Trophoblast cell (in vitro differentiated cells and primary cell): Measurements from ENCODE around the gene ZDHHC24.

ENCODE experiments used
- DNase-seq, 2 donors: peaks; one replicate each; pipeline ENCODE4 v3.0.0-alpha.2; 2016
- H2AFZ ChIP-seq: 2 replicates; pipeline ENCODE4 v1.6.1; 2013; ENCODE audit warnings: low read length, moderate library complexity, mild to moderate bottlenecking; ENCODE audit not compliant: insufficient read depth, poor library complexity
- H2AK5ac ChIP-seq: 2 replicates; pipeline ENCODE4 v1.6.1; 2013; ENCODE audit warnings: mild to moderate bottlenecking, low read length
- H2BK120ac ChIP-seq: 2 replicates; pipeline ENCODE4 v1.6.1; 2013; ENCODE audit warnings: low read length, mild to moderate bottlenecking, moderate library complexity; ENCODE audit not compliant: insufficient read depth, poor library complexity
- H2BK12ac ChIP-seq: 2 replicates; pipeline ENCODE4 v1.6.1; 2013; ENCODE audit warnings: mild to moderate bottlenecking, low read length, moderate library complexity
- H2BK5ac ChIP-seq: 2 replicates; pipeline ENCODE4 v1.6.1; 2013; ENCODE audit warnings: low read length, low read depth, moderate library complexity, mild to moderate bottlenecking; ENCODE audit not compliant: poor library complexity
- H3K14ac ChIP-seq: 2 replicates; pipeline ENCODE4 v1.6.1; 2013; ENCODE audit warnings: mild to moderate bottlenecking, low read length
- H3K18ac ChIP-seq: 2 replicates; pipeline ENCODE4 v1.6.1; 2013; ENCODE audit warnings: mild to moderate bottlenecking, low read length
- H3K23ac ChIP-seq: 2 replicates; pipeline ENCODE4 v1.6.1; 2013; ENCODE audit warnings: low read length
- H3K27ac ChIP-seq: 2 replicates; pipeline ENCODE4 v1.5.1; 2013; ENCODE audit warnings: low read depth, mild to moderate bottlenecking, inconsistent platforms, low read length, moderate library complexity
- H3K27me3 ChIP-seq: 2 replicates; pipeline ENCODE4 v1.6.1; 2013; ENCODE audit warnings: inconsistent platforms, mild to moderate bottlenecking, low read length, moderate library complexity; ENCODE audit not compliant: insufficient read depth
- H3K36me3 ChIP-seq, 2 experiments: 1 replicate in 1 of 2; 2 replicates in 1 of 2; pipeline ENCODE4 v1.6.1; 2013; ENCODE audit warnings: low read length in 2 of 2, mild to moderate bottlenecking in 2 of 2, moderate library complexity in 1 of 2; ENCODE audit not compliant: insufficient read depth in 2 of 2, control insufficient read depth in 1 of 2
- H3K4ac ChIP-seq: 2 replicates; pipeline ENCODE4 v1.6.1; 2013; ENCODE audit warnings: low read depth, mild to moderate bottlenecking, low read length, moderate library complexity
- H3K4me1 ChIP-seq, 2 experiments: 1 replicate in 1 of 2; 2 replicates in 1 of 2; pipeline ENCODE4 v1.6.1; 2013; ENCODE audit warnings: low read length in 2 of 2, mild to moderate bottlenecking in 2 of 2, moderate library complexity in 1 of 2; ENCODE audit not compliant: insufficient read depth in 2 of 2, control insufficient read depth in 1 of 2
- H3K4me2 ChIP-seq: 2 replicates; pipeline ENCODE4 v1.6.1; 2013; ENCODE audit warnings: inconsistent platforms, mild to moderate bottlenecking, low read length, moderate library complexity
- H3K4me3 ChIP-seq: 2 replicates; pipeline ENCODE4 v1.5.1; 2013; ENCODE audit warnings: mild to moderate bottlenecking, low read depth, low read length, inconsistent platforms
- H3K79me1 ChIP-seq: one replicate; pipeline ENCODE4 v1.6.1; 2013; ENCODE audit warnings: low read length
- H3K79me2 ChIP-seq: 2 replicates; pipeline ENCODE4 v1.6.1; 2013; ENCODE audit warnings: low read length, mild to moderate bottlenecking; ENCODE audit not compliant: control insufficient read depth, insufficient read depth, poor library complexity
- H3K9ac ChIP-seq: 2 replicates; pipeline ENCODE4 v1.6.1; 2013; ENCODE audit warnings: mild to moderate bottlenecking, low read length
- H3K9me3 ChIP-seq: 2 replicates; pipeline ENCODE4 v1.6.1; 2013; ENCODE audit warnings: low read depth, mild to moderate bottlenecking, control low read depth, inconsistent platforms, low read length; ENCODE audit not compliant: insufficient read depth
- H4K12ac ChIP-seq: 2 replicates; pipeline ENCODE4 v1.6.1; 2013; ENCODE audit warnings: low read depth, mild to moderate bottlenecking, low read length, moderate library complexity
- H4K8ac ChIP-seq: 2 replicates; pipeline ENCODE4 v1.6.1; 2013; ENCODE audit warnings: low read depth, mild to moderate bottlenecking, low read length, moderate library complexity
- H4K91ac ChIP-seq: one replicate; pipeline ENCODE4 v1.6.1; 2013; ENCODE audit warnings: low read depth, mild to moderate bottlenecking, low read length, moderate library complexity
- WGBS: extraction: QIAGEN DNeasy Blood & Tissue Kit; methylation state at CpG from one replicate; pipeline ENCODE4 v1.1.7; 2013; ENCODE audit warnings: missing lambda C conversion rate; ENCODE audit not compliant: insufficient read length, insufficient coverage; ENCODE audit errors: extremely low coverage; 5-methylcytosine and 5-hydroxymethylcytosine counted together

Gene ZDHHC24

DNA sequence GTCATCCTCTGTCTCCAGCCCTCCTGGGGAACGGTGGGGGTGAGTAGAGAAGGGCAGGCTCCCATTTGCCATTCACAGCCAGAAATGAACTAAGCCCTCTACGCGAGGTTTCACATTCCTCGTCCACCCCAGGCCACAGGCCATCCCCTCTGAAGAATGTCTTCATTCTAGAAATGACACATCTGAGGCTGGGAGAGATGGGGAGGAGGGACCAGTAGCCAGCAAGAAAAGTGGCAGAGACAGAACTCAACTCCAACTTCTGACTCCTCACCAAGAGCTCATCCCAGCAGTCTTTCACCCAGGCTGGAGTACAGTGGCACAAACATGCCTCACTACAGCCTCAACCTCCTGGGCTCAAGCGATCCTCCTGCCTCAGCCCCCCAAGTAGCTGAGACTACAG is 19.1 kb upstream of the ZDHHC24 start:
- no peak overlapping the region for H3K4ac ChIP-seq
- H3K27me3 ChIP-seq: no peaks in the 10 kb centered on the region
- no peak overlapping the region for H3K27ac ChIP-seq
- no peak overlapping the region for H3K18ac ChIP-seq
- H3K9ac ChIP-seq: no peak overlapping the region
- H2AK5ac ChIP-seq: no peak overlapping the region
- H3K79me2 ChIP-seq: no peaks in the 10 kb centered on the region
- H4K8ac ChIP-seq: no peak overlapping the region
- no peak overlapping the region for H2BK5ac ChIP-seq
- no CpG with 5 or more reads among the region's 5 CpGs for whole genome bisulfite sequencing
- no peak overlapping the region for H3K23ac ChIP-seq
- H3K79me1 ChIP-seq: no peaks in the 10 kb centered on the region
- no peak overlapping the region for H2BK120ac ChIP-seq
- H3K4me2 ChIP-seq: no peak overlapping the region
- H2BK12ac ChIP-seq: no peak overlapping the region
- no peaks in the 10 kb centered on the region for H3K4me1 ChIP-seq
- no peak overlapping the region for H4K91ac ChIP-seq
- no peak overlapping the region for H3K4me3 ChIP-seq
- no peaks in the 10 kb centered on the region for H3K36me3 ChIP-seq
- H3K14ac ChIP-seq: no peak overlapping the region
- H4K12ac ChIP-seq: no peak overlapping the region
- no peak for DNase-seq
- no peaks in the 10 kb centered on the region for H3K9me3 ChIP-seq
- no peak overlapping the region for H2AFZ ChIP-seq

DNA sequence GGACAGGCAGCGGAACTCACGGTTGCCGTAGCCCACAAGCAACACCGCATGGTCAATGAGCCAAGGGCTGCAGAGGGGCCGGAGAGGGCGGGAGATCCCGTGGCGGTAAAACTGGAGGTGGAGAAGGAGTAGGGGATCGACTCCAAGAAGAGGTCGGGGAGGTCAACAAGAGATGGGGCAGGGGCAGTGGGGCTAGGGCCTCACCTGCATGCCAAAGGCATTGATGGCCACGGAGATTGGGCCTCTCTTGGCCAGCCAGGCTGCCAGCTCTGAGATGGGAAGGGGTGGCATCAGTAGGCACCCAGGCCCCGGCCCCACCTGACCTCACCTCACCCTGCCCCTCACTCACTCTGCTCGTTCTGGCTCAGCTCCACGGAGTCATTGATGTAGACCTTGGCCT is 18.7 kb upstream of the ZDHHC24 start:
- Histone ChIP-seq H3K9me3 (no peaks in the 10 kb centered on the region), H2BK120ac (no peak overlapping the region), H2AK5ac (no peak overlapping the region), H3K4me3 (no peak overlapping the region), H2AFZ (no peak overlapping the region), H3K9ac (no peak overlapping the region), H3K14ac (no peak overlapping the region), H3K18ac (no peak overlapping the region), H2BK12ac (no peak overlapping the region), H3K4ac (no peak overlapping the region), H3K23ac (no peak overlapping the region), H3K27me3 (no peaks in the 10 kb centered on the region), H3K79me1 (no peaks in the 10 kb centered on the region), H4K8ac (no peak overlapping the region), H2BK5ac (no peak overlapping the region), H4K12ac (no peak overlapping the region), H3K36me3 (no peaks in the 10 kb centered on the region), H3K4me1 (no peaks in the 10 kb centered on the region), H4K91ac (no peak overlapping the region), H3K4me2 (no peak overlapping the region), H3K27ac (no peak overlapping the region), H3K79me2 (no peaks in the 10 kb centered on the region)
- DNase-seq: no peak
- WGBS: no CpG with 5 or more reads among the region's 14 CpGs

DNA sequence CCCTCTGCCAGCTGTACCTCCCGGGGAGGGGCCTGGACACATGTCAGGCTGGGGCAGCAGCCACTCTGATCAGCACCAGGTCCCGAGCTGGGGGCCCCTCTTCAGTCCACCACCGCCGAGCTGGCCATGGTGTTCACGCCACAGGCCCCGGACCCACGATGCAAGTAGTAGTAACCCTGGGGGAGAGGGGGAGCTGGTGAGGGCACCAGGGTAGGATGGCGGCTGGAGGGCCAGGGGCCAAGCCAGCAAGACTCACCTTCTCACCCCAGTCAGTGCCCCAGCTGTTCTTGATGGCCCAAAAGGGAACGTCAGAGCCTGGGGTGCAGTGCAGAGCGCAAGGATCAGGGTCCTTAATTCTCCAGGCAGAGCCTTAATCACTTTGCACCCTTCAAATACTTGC is 18.0 kb upstream of the ZDHHC24 start:
- no peak overlapping the region for H3K9ac ChIP-seq
- H3K79me1 ChIP-seq: no peaks in the 10 kb centered on the region
- no peaks in the 10 kb centered on the region for H3K79me2 ChIP-seq
- H3K36me3 ChIP-seq: no peaks in the 10 kb centered on the region
- peaks cover 2% of the 10 kb centered on the region for H3K9me3 ChIP-seq
- no peak overlapping the region for H2AFZ ChIP-seq
- no peak overlapping the region for H3K14ac ChIP-seq
- no peak overlapping the region for H3K27ac ChIP-seq
- H3K4me3 ChIP-seq: no peak overlapping the region
- H3K23ac ChIP-seq: no peak overlapping the region
- no peak overlapping the region for H3K4ac ChIP-seq
- H3K27me3 ChIP-seq: no peaks in the 10 kb centered on the region
- no CpG with 5 or more reads among the region's 10 CpGs for whole genome bisulfite sequencing
- H2BK5ac ChIP-seq: no peak overlapping the region
- H3K18ac ChIP-seq: no peak overlapping the region
- no peak overlapping the region for H4K12ac ChIP-seq
- H2AK5ac ChIP-seq: no peak overlapping the region
- no peaks in the 10 kb centered on the region for H3K4me1 ChIP-seq
- H4K91ac ChIP-seq: no peak overlapping the region
- DNase-seq: no peak
- H2BK120ac ChIP-seq: no peak overlapping the region
- no peak overlapping the region for H2BK12ac ChIP-seq
- H3K4me2 ChIP-seq: no peak overlapping the region
- H4K8ac ChIP-seq: no peak overlapping the region

DNA sequence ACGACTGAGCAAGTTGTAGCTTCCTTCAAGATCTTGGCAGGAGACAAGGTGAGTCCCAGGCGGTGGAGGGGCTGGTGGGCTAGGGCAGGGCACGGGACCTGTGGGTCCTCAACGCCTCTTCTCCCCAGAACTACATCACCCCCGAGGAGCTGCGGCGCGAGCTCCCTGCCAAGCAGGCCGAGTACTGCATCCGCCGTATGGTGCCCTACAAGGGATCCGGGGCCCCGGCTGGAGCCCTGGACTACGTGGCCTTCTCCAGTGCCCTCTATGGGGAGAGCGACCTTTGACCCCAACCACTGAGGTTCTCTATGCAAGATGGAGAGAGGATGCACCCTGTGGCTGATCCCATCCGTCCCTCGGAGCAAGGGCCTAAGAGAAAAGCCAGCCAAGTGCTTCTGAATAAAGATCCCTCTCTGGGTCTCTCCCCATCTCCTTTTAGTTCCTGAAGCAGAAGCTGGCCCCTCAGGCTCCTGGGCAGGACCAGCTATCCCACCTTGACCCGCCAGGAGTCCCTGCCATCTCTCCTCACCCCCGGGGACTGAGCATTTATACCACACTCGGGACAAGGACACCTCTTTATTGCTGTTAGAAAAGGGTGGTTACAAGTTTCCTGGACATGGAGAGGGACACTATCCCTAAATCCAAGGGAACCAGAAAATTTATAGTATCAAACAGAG is 17.2 kb upstream of the ZDHHC24 start:
- no peak overlapping the region for H2AK5ac ChIP-seq
- no peaks in the 10 kb centered on the region for H3K79me1 ChIP-seq
- no peak overlapping the region for H2AFZ ChIP-seq
- no peak overlapping the region for H3K18ac ChIP-seq
- H3K36me3 ChIP-seq: no peaks in the 10 kb centered on the region
- no peak overlapping the region for H3K4me3 ChIP-seq
- H3K4me2 ChIP-seq: no peak overlapping the region
- WGBS: no CpG with 5 or more reads among the region's 20 CpGs
- no peak overlapping the region for H3K4ac ChIP-seq
- no peak overlapping the region for H3K9ac ChIP-seq
- H3K14ac ChIP-seq: no peak overlapping the region
- H3K79me2 ChIP-seq: no peaks in the 10 kb centered on the region
- H2BK5ac ChIP-seq: no peak overlapping the region
- H2BK12ac ChIP-seq: no peak overlapping the region
- no peak overlapping the region for H3K23ac ChIP-seq
- no peaks in the 10 kb centered on the region for H3K27me3 ChIP-seq
- H3K4me1 ChIP-seq: no peaks in the 10 kb centered on the region
- peaks cover 2% of the 10 kb centered on the region for H3K9me3 ChIP-seq
- no peak overlapping the region for H2BK120ac ChIP-seq
- no peak overlapping the region for H4K12ac ChIP-seq
- no peak overlapping the region for H4K91ac ChIP-seq
- H4K8ac ChIP-seq: no peak overlapping the region
- no peak overlapping the region for H3K27ac ChIP-seq
- no peak for DNase-seq
